ENCODE measurements around the gene PAX7. TPM values are rescaled to one million over a fixed set of nuclear protein-coding genes. Genes with fewer than 3 reads are reported as not detected.

The PAX7 gene
- total RNA-seq, 1 donor from 2014 or later = 0.05 TPM

DNA sequence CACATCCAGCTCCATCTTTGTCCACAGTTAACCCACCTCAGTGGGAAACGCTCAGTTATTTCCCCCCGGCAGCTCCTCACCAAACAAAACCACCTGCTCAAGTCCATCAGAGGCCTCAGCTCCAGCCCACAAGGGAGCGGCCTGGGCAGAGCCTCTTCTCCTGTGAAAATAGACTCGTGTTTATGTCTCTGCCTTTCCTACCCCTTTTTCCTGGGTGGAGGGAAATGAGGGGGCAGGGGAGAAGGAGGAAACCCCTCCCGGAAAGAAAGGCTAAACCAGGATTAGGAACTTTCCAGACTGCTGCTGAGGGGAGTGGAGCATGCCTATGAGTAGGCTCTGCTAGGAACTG, 81.6 kb downstream of the PAX7 start:
- Mint-ChIP-seq H3K27me3 (ENCODE audit: low read depth, unreplicated experiment) (peaks cover 82% of the 10 kb centered on the region), H3K36me3 (ENCODE audit: low read depth, unreplicated experiment) (no peaks in the 10 kb centered on the region), H3K9me3 (ENCODE audit: unreplicated experiment) (no peaks in the 10 kb centered on the region), H3K4me1 (ENCODE audit: low read depth, unreplicated experiment) (peaks cover 4% of the 10 kb centered on the region), H3K4me3 (ENCODE audit: unreplicated experiment) (no peak overlapping the region), H3K27ac (ENCODE audit: unreplicated experiment) (no peak overlapping the region)
- Histone ChIP-seq H3K4me3 (ENCODE audit: insufficient read depth, low read depth, low read length) (no peak overlapping the region), H4K20me1 (ENCODE audit: insufficient read depth, low read length) (no peaks in the 10 kb centered on the region), H2AFZ (ENCODE audit: low read depth, low read length) (no peak overlapping the region), H3K4me1 (ENCODE audit: insufficient read depth, low read length) (no peaks in the 10 kb centered on the region), H3K4me2 (ENCODE audit: low read length) (no peak overlapping the region), H3K36me3 (ENCODE audit: insufficient read depth, low read length) (no peaks in the 10 kb centered on the region), H3K9me3 (ENCODE audit: insufficient read depth, low read depth, low read length) (no peaks in the 10 kb centered on the region), H3K27ac (ENCODE audit: low read depth, low read length) (no peak overlapping the region), H3K27me3 (ENCODE audit: insufficient read depth, low read length) (peaks cover 10% of the 10 kb centered on the region), H3K9ac (ENCODE audit: low read length) (no peak overlapping the region), H3K79me2 (ENCODE audit: insufficient read depth, low read length) (no peaks in the 10 kb centered on the region)
- no peak for TF ChIP-seq EZH2 (IDR thresholded peaks at IDR 0.05; ENCODE audit: insufficient read depth, low read length)
- TF ChIP-seq, protein P1, sequence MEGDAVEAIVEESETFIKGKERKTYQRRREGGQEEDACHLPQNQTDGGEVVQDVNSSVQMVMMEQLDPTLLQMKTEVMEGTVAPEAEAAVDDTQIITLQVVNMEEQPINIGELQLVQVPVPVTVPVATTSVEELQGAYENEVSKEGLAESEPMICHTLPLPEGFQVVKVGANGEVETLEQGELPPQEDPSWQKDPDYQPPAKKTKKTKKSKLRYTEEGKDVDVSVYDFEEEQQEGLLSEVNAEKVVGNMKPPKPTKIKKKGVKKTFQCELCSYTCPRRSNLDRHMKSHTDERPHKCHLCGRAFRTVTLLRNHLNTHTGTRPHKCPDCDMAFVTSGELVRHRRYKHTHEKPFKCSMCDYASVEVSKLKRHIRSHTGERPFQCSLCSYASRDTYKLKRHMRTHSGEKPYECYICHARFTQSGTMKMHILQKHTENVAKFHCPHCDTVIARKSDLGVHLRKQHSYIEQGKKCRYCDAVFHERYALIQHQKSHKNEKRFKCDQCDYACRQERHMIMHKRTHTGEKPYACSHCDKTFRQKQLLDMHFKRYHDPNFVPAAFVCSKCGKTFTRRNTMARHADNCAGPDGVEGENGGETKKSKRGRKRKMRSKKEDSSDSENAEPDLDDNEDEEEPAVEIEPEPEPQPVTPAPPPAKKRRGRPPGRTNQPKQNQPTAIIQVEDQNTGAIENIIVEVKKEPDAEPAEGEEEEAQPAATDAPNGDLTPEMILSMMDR (IDR thresholded peaks at IDR 0.05; ENCODE audit: insufficient read depth, low read depth, low read length) = no peak
- FAIRE-seq (no peak), DNase-seq (ENCODE audit: low read depth) (no peak)

DNA sequence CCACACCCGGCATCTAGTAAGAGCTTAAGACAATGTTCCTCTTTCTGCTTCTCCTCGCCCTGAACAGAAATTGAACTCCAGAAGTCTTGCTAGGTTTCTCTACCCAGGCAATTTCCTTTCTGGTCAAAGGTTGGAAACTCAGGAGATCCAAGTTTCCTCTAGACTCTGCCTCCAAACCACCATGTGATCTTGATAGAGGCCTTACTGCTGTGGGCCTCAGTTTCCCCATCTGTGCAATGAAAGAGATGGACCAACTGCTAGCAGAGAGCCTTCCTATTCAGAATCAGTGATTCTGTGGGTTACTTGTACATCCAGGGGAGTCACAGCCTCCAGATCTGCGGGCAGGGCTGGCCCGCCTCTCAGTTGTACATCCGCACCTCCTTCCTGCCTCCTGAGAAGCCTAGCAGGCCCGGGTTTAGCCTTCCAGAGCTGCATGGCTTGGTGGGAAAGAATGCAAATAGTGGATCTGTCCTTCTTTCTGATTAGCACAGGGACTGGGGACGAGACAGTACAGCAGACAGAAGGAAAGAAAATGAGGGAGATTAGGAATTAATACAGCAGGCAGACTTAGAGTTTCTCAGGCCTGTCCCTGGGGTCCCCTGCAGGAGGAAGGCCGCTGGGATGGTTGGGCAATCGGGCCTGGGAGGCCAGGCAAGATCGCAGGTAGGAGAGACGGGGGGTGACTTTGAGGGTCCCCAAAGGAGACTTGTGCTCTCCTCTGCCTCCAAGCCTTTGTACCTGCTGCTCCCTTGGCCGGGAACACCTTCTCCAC, 83.9 kb downstream of the PAX7 start:
- Histone ChIP-seq H3K27me3 (ENCODE audit: insufficient read depth, low read length) (peaks cover 20% of the 10 kb centered on the region), H3K79me2 (ENCODE audit: insufficient read depth, low read length) (no peaks in the 10 kb centered on the region)
- FAIRE-seq = no peak

More for the DNA sequence above, 83.9 kb downstream of the PAX7 start:
- Histone ChIP-seq H3K4me1 (ENCODE audit: insufficient read depth, low read length) (no peaks in the 10 kb centered on the region), H2AFZ (ENCODE audit: low read depth, low read length) (no peak overlapping the region), H3K27ac (ENCODE audit: low read depth, low read length) (no peak overlapping the region), H3K4me3 (ENCODE audit: insufficient read depth, low read depth, low read length) (no peak overlapping the region), H3K4me2 (ENCODE audit: low read length) (no peak overlapping the region), H3K9ac (ENCODE audit: low read length) (no peak overlapping the region), H4K20me1 (ENCODE audit: insufficient read depth, low read length) (no peaks in the 10 kb centered on the region), H3K36me3 (ENCODE audit: insufficient read depth, low read length) (no peaks in the 10 kb centered on the region), H3K9me3 (ENCODE audit: insufficient read depth, low read depth, low read length) (no peaks in the 10 kb centered on the region)
- TF ChIP-seq, protein P1 (IDR thresholded peaks at IDR 0.05; ENCODE audit: insufficient read depth, low read depth, low read length) = no peak
- TF ChIP-seq EZH2 (IDR thresholded peaks at IDR 0.05; ENCODE audit: insufficient read depth, low read length) = no peak
- H3K27ac Mint-ChIP-seq (ENCODE audit: unreplicated experiment) = no peak overlapping the region
- no peak overlapping the region for H3K4me3 Mint-ChIP-seq (ENCODE audit: unreplicated experiment)
- DNase-seq (ENCODE audit: low read depth) = no peak
- no peaks in the 10 kb centered on the region for H3K36me3 Mint-ChIP-seq (ENCODE audit: low read depth, unreplicated experiment)
- no peaks in the 10 kb centered on the region for H3K9me3 Mint-ChIP-seq (ENCODE audit: unreplicated experiment)
- peaks cover 4% of the 10 kb centered on the region for H3K4me1 Mint-ChIP-seq (ENCODE audit: low read depth, unreplicated experiment)
- peaks cover 88% of the 10 kb centered on the region for H3K27me3 Mint-ChIP-seq (ENCODE audit: low read depth, unreplicated experiment)

All from astrocyte (in vitro differentiated cells and primary cell).